H1 (cell line): ENCODE measurements around the gene PHACTR2. TPM values are rescaled to one million over a fixed set of nuclear protein-coding genes. Genes with fewer than 3 reads are reported as not detected.

Source experiments
- BACH1 ChIP-seq: IDR thresholded peaks from 2 replicates; pipeline ENCODE4 v1.6.1; 2012; ENCODE audit warnings: low read length, improper control_type of control experiment
- CHD2 ChIP-seq: IDR thresholded peaks from 2 replicates; pipeline ENCODE4 v1.6.1; 2012; ENCODE audit warnings: low read length, improper control_type of control experiment
- GTF2F1 ChIP-seq: IDR thresholded peaks from 2 replicates; pipeline ENCODE4 v1.6.1; 2012; ENCODE audit warnings: low read depth, low read length, improper control_type of control experiment, borderline replicate concordance
- HDAC6 ChIP-seq: IDR thresholded peaks from one replicate; pipeline ENCODE4 v1.7.1; 2012; ENCODE audit warnings: low read depth, mild to moderate bottlenecking, inconsistent platforms, low read length, moderate library complexity
- JUND ChIP-seq: IDR thresholded peaks from 2 replicates; pipeline ENCODE4 v1.6.1; 2011; ENCODE audit warnings: mild to moderate bottlenecking, improper control_type of control experiment, low read length
- RXRA ChIP-seq: IDR thresholded peaks from 2 replicates; pipeline ENCODE4 v1.6.1; 2011; ENCODE audit warnings: low read depth, mild to moderate bottlenecking, low read length, moderate library complexity; ENCODE audit not compliant: insufficient read depth
- SRF ChIP-seq: IDR thresholded peaks from 2 replicates; pipeline ENCODE4 v1.6.1; 2011; ENCODE audit warnings: mild to moderate bottlenecking, low read depth, low read length, moderate library complexity
- TAF1 ChIP-seq: IDR thresholded peaks from 2 replicates; pipeline ENCODE4 v1.6.1; 2011; ENCODE audit warnings: mild to moderate bottlenecking, low read depth, low read length
- YY1 ChIP-seq: IDR thresholded peaks from 2 replicates; pipeline ENCODE4 v1.6.1; 2011; ENCODE audit warnings: low read depth, mild to moderate bottlenecking, low read length
- ZNF274 ChIP-seq: IDR thresholded peaks from 2 replicates; pipeline ENCODE4 v1.7.0; 2012; ENCODE audit warnings: low read length, borderline replicate concordance; ENCODE audit errors: extremely low read depth
- polyA plus RNA-seq, 7 experiments: library from polyadenylated mRNA; depleted of rRNA in 3 of 7; stranded (reverse) in 5 of 7; unstranded in 2 of 7; fragments of >200 nt in 5 of 7; fragments of 200-250 nt in 2 of 7; gene quantifications; 1 replicate in 5 of 7; 2 replicates in 1 of 7; 4 replicates in 1 of 7; pipeline versions ENCODE4 v1.2.1 to v1.2.3, GENCODE V29; 2011 to 2013; ENCODE audit warnings: missing spikeins in 2 of 7, mixed read lengths in 2 of 7
- total RNA-seq: library from RNA; stranded (reverse); fragmentation: NEBNext Ultra II Directional; extraction: Animal tissue kit (Norgen Biotek cat#: 25700); gene quantifications from 2 replicates; pipeline ENCODE4 v1.2.1, GENCODE V29; 2021

The PHACTR2 gene
- total and polyA plus RNA-seq, 2 of the 8 experiments (the other 6 are each of a cell fraction or from before 2014, with no cell fraction given) = 16.9 to 131 TPM

GRCh38 chr6:143675946-143676345 lies 1.8 kb upstream of the PHACTR2 start (continued):
- TF ChIP-seq GTF2F1 = no peak
- TF ChIP-seq SRF = no peak
- TF ChIP-seq BACH1 = no peak
- TF ChIP-seq CHD2 = no peak
- TF ChIP-seq YY1 = no peak
- TF ChIP-seq RXRA = no peak
- TF ChIP-seq HDAC6 = no peak
- no peak for TF ChIP-seq TAF1
- no peak for TF ChIP-seq ZNF274
- TF ChIP-seq JUND = no peak
